PC-3 (cell line): ENCODE results near the gene USH2A. TPM values are rescaled to one million over a fixed set of nuclear protein-coding genes. Genes with fewer than 3 reads are reported as not detected.

Experiments used
- ATAC-seq: fragments of 200-7000 bp; cut with Tn5 transposase; 2 replicates; pipeline ENCODE4 v1.9.1; 2020; ENCODE audit warnings: mild to moderate bottlenecking, moderate library complexity
- BruUV-seq: library from RNA; stranded (reverse); fragments of 400-500 nt; replicated peaks from 2 replicates; lab custom pipeline; 2021; lab: Mats Ljungman, UMichigan
- CTCF ChIA-PET: fragments of 300-600 bp; sonication (Branson Sonifier 250); formaldehyde crosslinking; loops from one replicate; lab custom pipeline; 2022; ENCODE audit warnings: antibody characterized with exemption; lab: Charles Lee
- POLR2A ChIA-PET: fragments of 300-600 bp; sonication (Branson Sonifier 250); formaldehyde crosslinking; loops from one replicate; lab custom pipeline; 2022; ENCODE audit warnings: antibody characterized with exemption; ENCODE audit not compliant: unreplicated experiment; lab: Charles Lee
- DNase-seq: peaks from one replicate; pipeline ENCODE4 v3.0.0-alpha.2; 2015
- H2AFZ ChIP-seq: fragments of 300-600 bp; sonication (generic); 2 replicates; pipeline ENCODE4 v1.6.0; 2016; ENCODE audit warnings: antibody characterized with exemption, low read length
- H3F3A ChIP-seq: fragments of 300-600 bp; sonication (generic); one replicate; pipeline ENCODE4 v1.6.0; 2017; ENCODE audit warnings: antibody characterized with exemption, low read length, control low read depth, mild to moderate bottlenecking; ENCODE audit not compliant: unreplicated experiment
- H3K27ac ChIP-seq: fragments of 300-600 bp; sonication (generic); 2 replicates; pipeline ENCODE4 v1.5.1; 2016; ENCODE audit warnings: mild to moderate bottlenecking, low read length
- H3K27me3 ChIP-seq: fragments of 300-600 bp; sonication (generic); 2 replicates; pipeline ENCODE4 v1.6.1; 2016; ENCODE audit warnings: low read length, mixed read lengths
- H3K36me3 ChIP-seq: fragments of 300-600 bp; sonication (generic); 2 replicates; pipeline ENCODE4 v1.6.1; 2016; ENCODE audit warnings: low read depth, mixed run types, low read length, mixed read lengths
- H3K4me1 ChIP-seq: fragments of 300-600 bp; sonication (generic); 2 replicates; pipeline ENCODE4 v1.5.1; 2016; ENCODE audit warnings: low read length; ENCODE audit not compliant: insufficient read depth
- H3K4me2 ChIP-seq: fragments of 300-600 bp; sonication (generic); 2 replicates; pipeline ENCODE4 v1.6.0; 2016; ENCODE audit warnings: low read length
- H3K4me3 ChIP-seq: fragments of 300-600 bp; sonication (generic); 2 replicates; pipeline ENCODE4 v1.5.1; 2016; ENCODE audit warnings: mild to moderate bottlenecking, low read length, mixed read lengths
- H3K79me2 ChIP-seq: fragments of 300-600 bp; sonication (generic); 2 replicates; pipeline ENCODE4 v1.6.1; 2017; ENCODE audit warnings: low read length, mixed read lengths
- H3K9ac ChIP-seq: fragments of 300-600 bp; sonication (generic); 2 replicates; pipeline ENCODE4 v1.6.0; 2016; ENCODE audit warnings: mild to moderate bottlenecking, low read length
- H3K9me2 ChIP-seq: fragments of 300-600 bp; sonication (generic); replicated peaks from 2 replicates; pipeline ENCODE4 v1.6.1; 2016; ENCODE audit warnings: mixed run types, low read length, mixed read lengths
- H3K9me3 ChIP-seq: fragments of 300-600 bp; sonication (generic); 2 replicates; pipeline ENCODE4 v1.6.1; 2016; ENCODE audit warnings: low read length, mixed read lengths
- H4K20me1 ChIP-seq: fragments of 300-600 bp; sonication (generic); 2 replicates; pipeline ENCODE4 v1.6.1; 2016; ENCODE audit warnings: low read length, mixed read lengths
- CTCF ChIP-seq: fragments of 300-600 bp; sonication (generic); conservative IDR thresholded peaks from 2 replicates; pipeline ENCODE4 v1.5.1; 2017; ENCODE audit warnings: antibody characterized with exemption, low read depth, mild to moderate bottlenecking, low read length
- EZH2 ChIP-seq: fragments of 300-600 bp; sonication (generic); IDR thresholded peaks from one replicate; pipeline ENCODE4 v1.6.1; 2017; ENCODE audit warnings: antibody characterized with exemption, mild to moderate bottlenecking, low read length; ENCODE audit not compliant: unreplicated experiment
- EZH2phosphoT487 ChIP-seq: fragments of 300-600 bp; sonication (generic); IDR thresholded peaks from 2 replicates; pipeline ENCODE4 v1.6.1; 2018; ENCODE audit warnings: mild to moderate bottlenecking, antibody characterized with exemption, low read length, borderline replicate concordance
- intact Hi-C: fragments of 100-400 bp; cut with micrococcal nuclease; formaldehyde crosslinking; loops from 2 replicates; pipeline ENCODE4 v1.9.0; 2023
- total RNA-seq: library from RNA; depleted of rRNA; stranded (reverse); fragments of >200 nt; gene quantifications from 2 replicates; pipeline ENCODE4 v1.2.3, GENCODE V29; 2014

USH2A gene
- total RNA-seq, 1 experiment from 2014 or later = not detected

- H4K20me1 ChIP-seq = no peaks in the 10 kb centered on the region
- ATAC-seq (no peak), DNase-seq (no peak)
- no peaks in the 10 kb centered on the region for H3K4me1 ChIP-seq
- peaks cover 91% of the 10 kb centered on the region for H3K27me3 ChIP-seq
- no peak overlapping the region for H3K9ac ChIP-seq
- no peak overlapping the region for H3K27ac ChIP-seq
- no peak overlapping the region for H3K4me2 ChIP-seq
- POLR2A ChIA-PET = no interaction called here
- no peaks in the 10 kb centered on the region for H3K9me3 ChIP-seq
- H3K4me3 ChIP-seq = no peak overlapping the region
- no TSS peak for BruUV-seq
- H2AFZ ChIP-seq = no peak overlapping the region
- TF ChIP-seq CTCF = no peak
- no peaks in the 10 kb centered on the region for H3F3A ChIP-seq
- no peaks in the 10 kb centered on the region for H3K9me2 ChIP-seq
- H3K36me3 ChIP-seq = no peaks in the 10 kb centered on the region
- intact Hi-C loops = no loop called here
- CTCF ChIA-PET = no interaction called here
- no peaks in the 10 kb centered on the region for H3K79me2 ChIP-seq
These were observed 527.4 kb downstream of the USH2A start for GRCh38 chr1:215895893-215896292.

GRCh38 chr1:215895276-215895675 lies 528.0 kb downstream of the USH2A start:
- intact Hi-C loops = no loop called here
- Histone ChIP-seq H3K27me3 (peaks cover 91% of the 10 kb centered on the region), H3K9me3 (no peaks in the 10 kb centered on the region), H3K27ac (no peak overlapping the region), H3K4me3 (no peak overlapping the region), H3K9me2 (no peaks in the 10 kb centered on the region), H3K4me2 (no peak overlapping the region), H3K36me3 (no peaks in the 10 kb centered on the region), H3F3A (no peaks in the 10 kb centered on the region), H3K79me2 (no peaks in the 10 kb centered on the region), H3K9ac (no peak overlapping the region), H4K20me1 (no peaks in the 10 kb centered on the region), H2AFZ (no peak overlapping the region), H3K4me1 (no peaks in the 10 kb centered on the region)
- TF ChIP-seq CTCF = no peak
- no peak for TF ChIP-seq EZH2
- no peak for TF ChIP-seq EZH2phosphoT487
- CTCF ChIA-PET = no interaction called here
- DNase-seq (no peak), ATAC-seq (no peak)
- BruUV-seq = no TSS peak
- POLR2A ChIA-PET = no interaction called here

- CTCF ChIA-PET = no interaction called here
- Histone ChIP-seq H3K9me2 (no peaks in the 10 kb centered on the region), H3K27ac (no peak overlapping the region), H2AFZ (no peak overlapping the region), H3K79me2 (no peaks in the 10 kb centered on the region), H3K9me3 (no peaks in the 10 kb centered on the region), H3K4me1 (no peaks in the 10 kb centered on the region), H3K9ac (no peak overlapping the region), H3K36me3 (no peaks in the 10 kb centered on the region), H4K20me1 (no peaks in the 10 kb centered on the region), H3K4me2 (no peak overlapping the region), H3K27me3 (peaks cover 91% of the 10 kb centered on the region), H3F3A (no peaks in the 10 kb centered on the region), H3K4me3 (no peak overlapping the region)
- no peak for TF ChIP-seq CTCF
- TF ChIP-seq EZH2phosphoT487 = no peak
- TF ChIP-seq EZH2 = no peak
- BruUV-seq = no TSS peak
- no peak for ATAC-seq
- intact Hi-C loops = no loop called here
- DNase-seq = no peak
- POLR2A ChIA-PET = no interaction called here
These were observed 528.6 kb downstream of the USH2A start for GRCh38 chr1:215894617-215895016.
